ENCODE data around the gene OR6B1. TPM values are rescaled to one million over a fixed set of nuclear protein-coding genes. Genes with fewer than 3 reads are reported as not detected.

The OR6B1 gene
- total RNA-seq, 2 donors from 2014 or later = not detected

DNA sequence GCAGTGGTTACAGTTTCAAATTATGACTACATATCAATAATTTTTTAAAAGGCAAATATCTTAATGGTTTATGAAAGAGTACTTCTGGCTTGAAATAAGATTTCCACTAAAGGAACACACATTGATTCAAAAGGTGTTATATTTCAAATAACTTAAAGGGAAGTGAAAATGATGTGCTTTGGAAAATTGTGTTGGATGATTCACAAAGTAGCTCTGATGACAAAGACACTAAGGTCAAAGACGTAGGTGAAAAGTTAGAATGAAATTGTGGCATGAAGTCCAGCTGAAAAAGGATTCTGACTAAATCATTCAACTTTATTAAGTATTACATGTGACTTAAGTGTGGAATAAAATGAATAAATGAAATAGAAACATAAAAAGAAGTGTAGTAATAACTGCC, 27.9 kb downstream of the OR6B1 start:
- intact Hi-C loops (cut with DNase I) = no loop called here
- DNase-seq (no peak), ATAC-seq (no peak)
- WGBS, 2 donors = 67% methylated on average over 1 of the region's 1 CpG
- Histone ChIP-seq H3K27me3 (no peaks in the 10 kb centered on the region), H3K9me3 (no peaks in the 10 kb centered on the region), H3K4me1 (no peaks in the 10 kb centered on the region), H3K4me3 (no peak overlapping the region), H3K36me3 (replicated peaks in 1 of 2; ENCODE audit: insufficient read depth in 1 of 2, low read depth in 2 of 2) (no peaks in the 10 kb centered on the region), H3K27ac (no peak overlapping the region)
- TF ChIP-seq, protein P1, sequence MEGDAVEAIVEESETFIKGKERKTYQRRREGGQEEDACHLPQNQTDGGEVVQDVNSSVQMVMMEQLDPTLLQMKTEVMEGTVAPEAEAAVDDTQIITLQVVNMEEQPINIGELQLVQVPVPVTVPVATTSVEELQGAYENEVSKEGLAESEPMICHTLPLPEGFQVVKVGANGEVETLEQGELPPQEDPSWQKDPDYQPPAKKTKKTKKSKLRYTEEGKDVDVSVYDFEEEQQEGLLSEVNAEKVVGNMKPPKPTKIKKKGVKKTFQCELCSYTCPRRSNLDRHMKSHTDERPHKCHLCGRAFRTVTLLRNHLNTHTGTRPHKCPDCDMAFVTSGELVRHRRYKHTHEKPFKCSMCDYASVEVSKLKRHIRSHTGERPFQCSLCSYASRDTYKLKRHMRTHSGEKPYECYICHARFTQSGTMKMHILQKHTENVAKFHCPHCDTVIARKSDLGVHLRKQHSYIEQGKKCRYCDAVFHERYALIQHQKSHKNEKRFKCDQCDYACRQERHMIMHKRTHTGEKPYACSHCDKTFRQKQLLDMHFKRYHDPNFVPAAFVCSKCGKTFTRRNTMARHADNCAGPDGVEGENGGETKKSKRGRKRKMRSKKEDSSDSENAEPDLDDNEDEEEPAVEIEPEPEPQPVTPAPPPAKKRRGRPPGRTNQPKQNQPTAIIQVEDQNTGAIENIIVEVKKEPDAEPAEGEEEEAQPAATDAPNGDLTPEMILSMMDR (IDR thresholded peaks at IDR 0.05) = no peak

DNA sequence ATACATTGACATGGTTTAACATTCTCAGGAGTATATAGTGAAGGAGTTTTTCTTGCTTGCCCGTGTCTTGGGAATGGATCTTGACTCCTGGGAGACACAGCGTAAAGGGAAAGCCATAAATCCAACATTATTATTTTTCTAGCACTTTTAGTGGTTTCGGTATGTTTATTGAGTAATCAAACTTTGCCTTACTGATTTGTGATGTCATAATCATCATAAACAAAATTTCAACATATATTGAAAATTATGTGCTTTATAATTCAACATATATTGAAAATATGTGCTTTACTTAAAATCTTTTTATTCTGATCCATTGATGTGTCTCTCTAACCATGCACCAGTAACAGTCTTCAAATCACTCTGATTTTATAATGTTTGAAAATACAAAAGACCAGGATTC, 28.4 kb downstream of the OR6B1 start:
- no peak for DNase-seq
- no peaks in the 10 kb centered on the region for H3K4me1 ChIP-seq
- intact Hi-C loops (cut with DNase I) = no loop called here
- H3K27ac ChIP-seq = no peak overlapping the region
- H3K36me3 ChIP-seq (replicated peaks in 1 of 2; ENCODE audit: insufficient read depth in 1 of 2, low read depth in 2 of 2) = no peaks in the 10 kb centered on the region
- no peaks in the 10 kb centered on the region for H3K27me3 ChIP-seq
- 79 to 80% methylated on average over 3 of the region's 3 CpGs for WGBS, 2 donors
- ATAC-seq = no peak
- H3K4me3 ChIP-seq = no peak overlapping the region
- TF ChIP-seq, protein P1 (IDR thresholded peaks at IDR 0.05) = no peak
- TF ChIP-seq POLR2A (IDR thresholded peaks at IDR 0.05) = no peak
- H3K9me3 ChIP-seq = no peaks in the 10 kb centered on the region

DNA sequence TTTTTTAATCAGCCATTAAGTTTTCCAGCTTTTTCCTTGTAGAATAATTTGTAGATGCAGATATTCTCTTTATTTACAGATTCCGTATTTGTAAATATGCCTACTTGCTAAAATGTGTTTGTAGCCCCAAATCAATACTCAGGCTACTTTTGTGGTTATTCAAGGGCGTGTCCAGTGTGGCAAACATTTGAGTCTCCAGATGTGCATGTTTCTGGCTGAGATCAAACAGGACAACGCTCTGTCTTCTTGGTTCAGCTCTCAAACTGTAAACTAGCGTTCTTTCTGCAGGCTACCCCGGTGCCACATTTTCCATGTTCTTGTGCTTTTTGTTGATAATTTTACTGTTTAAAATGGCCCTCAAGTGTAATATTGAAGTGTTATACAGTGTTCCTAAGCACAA, 32.4 kb downstream of the OR6B1 start:
- Histone ChIP-seq H3K4me3 (no peak overlapping the region), H3K36me3 (replicated peaks in 1 of 2; ENCODE audit: insufficient read depth in 1 of 2, low read depth in 2 of 2) (no peaks in the 10 kb centered on the region), H3K4me1 (peaks cover 3% of the 10 kb centered on the region), H3K9me3 (no peaks in the 10 kb centered on the region), H3K27ac (no peak overlapping the region), H3K27me3 (no peaks in the 10 kb centered on the region)
- TF ChIP-seq POLR2A (IDR thresholded peaks at IDR 0.05) = no peak
- TF ChIP-seq, protein P1 (IDR thresholded peaks at IDR 0.05) = no peak
- DNase-seq (no peak), ATAC-seq (no peak)
- WGBS, 2 donors = 81 to 85% methylated on average over 5 of the region's 5 CpGs
- intact Hi-C loops (cut with DNase I) = no loop called here

DNA sequence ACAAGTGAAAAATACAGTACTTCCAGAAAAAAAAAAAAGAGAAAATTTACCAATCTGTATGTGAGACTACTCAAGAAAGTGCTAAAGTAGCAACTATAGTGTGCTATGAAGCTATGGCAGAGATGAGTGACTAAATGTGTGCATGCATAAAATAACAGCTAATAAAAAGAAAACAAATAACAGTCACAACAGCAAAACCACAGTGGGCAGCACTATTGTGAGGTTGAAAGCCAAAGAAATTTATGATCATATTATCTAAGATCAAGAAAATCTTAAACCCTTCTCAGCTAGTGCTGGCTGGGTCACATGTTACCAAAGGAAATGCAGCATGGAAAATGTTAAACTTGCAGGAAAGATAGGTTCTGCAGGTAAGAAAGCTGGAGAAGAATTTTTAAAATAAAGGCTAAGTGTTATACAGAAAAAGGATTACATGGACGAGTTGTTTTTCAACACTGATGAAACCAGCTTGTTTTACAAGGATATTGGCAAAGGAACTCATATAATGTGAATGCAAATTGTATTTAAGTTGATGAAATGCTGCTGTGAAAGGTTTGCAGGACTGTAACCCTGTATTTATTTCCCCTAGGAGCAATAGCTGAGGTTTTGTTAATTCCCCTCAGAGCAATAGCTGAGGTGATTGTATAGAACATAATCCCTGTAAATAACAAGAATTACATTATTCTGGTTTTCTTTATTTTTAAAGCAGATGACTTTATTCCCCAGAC, 33.0 kb downstream of the OR6B1 start:
- intact Hi-C loops (cut with DNase I) = no loop called here
- Histone ChIP-seq H3K27me3 (no peaks in the 10 kb centered on the region), H3K27ac (no peak overlapping the region), H3K4me1 (peaks cover 7% of the 10 kb centered on the region), H3K4me3 (no peak overlapping the region), H3K36me3 (replicated peaks in 1 of 2; ENCODE audit: insufficient read depth in 1 of 2, low read depth in 2 of 2) (no peaks in the 10 kb centered on the region), H3K9me3 (no peaks in the 10 kb centered on the region)
- TF ChIP-seq, protein P1 (IDR thresholded peaks at IDR 0.05) = no peak
- TF ChIP-seq POLR2A (IDR thresholded peaks at IDR 0.05) = no peak
- 50 to 71% methylated on average over 1 of the region's 1 CpG for WGBS, 2 donors
- DNase-seq = no peak
- ATAC-seq = no peak

DNA sequence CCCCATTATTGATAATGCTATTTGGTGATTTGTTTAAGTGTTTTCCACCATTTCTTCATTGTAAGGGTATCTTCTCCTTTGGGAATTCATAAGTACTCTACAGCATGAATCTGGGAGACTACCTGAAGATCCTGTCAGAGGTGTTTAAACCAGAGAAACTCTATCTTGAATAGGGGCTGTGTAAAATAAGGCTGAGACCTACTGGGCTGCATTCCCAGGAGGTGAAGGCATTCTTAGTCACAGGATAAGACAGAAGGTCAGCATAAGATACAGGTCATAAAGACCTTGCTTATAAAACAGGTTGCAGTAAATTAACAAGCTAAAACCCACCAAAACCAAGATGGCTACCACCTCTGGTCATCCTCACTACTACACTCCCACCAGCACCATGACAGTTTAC, 35.3 kb downstream of the OR6B1 start:
- intact Hi-C loops (cut with DNase I) = no loop called here
- Histone ChIP-seq H3K9me3 (no peaks in the 10 kb centered on the region), H3K27ac (no peak overlapping the region), H3K4me1 (peaks cover 7% of the 10 kb centered on the region), H3K27me3 (no peaks in the 10 kb centered on the region), H3K4me3 (no peak overlapping the region), H3K36me3 (replicated peaks in 1 of 2; ENCODE audit: insufficient read depth in 1 of 2, low read depth in 2 of 2) (no peaks in the 10 kb centered on the region)
- TF ChIP-seq, protein P1 (IDR thresholded peaks at IDR 0.05) = no peak
- TF ChIP-seq POLR2A (IDR thresholded peaks at IDR 0.05) = no peak
- ATAC-seq (no peak), DNase-seq (no peak)

Measured in body of pancreas (tissue), 4 donors.